DMS 273 treated with DMSO at 0.1 percent for 48 hours (cell line): Measurements from ENCODE around the gene LTK.
"Not testable (repeated sequence)": the region's sequence is repeated elsewhere in the genome, so short reads cannot be mapped to it uniquely, and the experiment has no call there.

Experiments used
- DNase-seq: peaks from one replicate; lab custom pipeline; 2025; lab: John Stamatoyannopoulos, UW

LTK gene

GRCh38 chr15:41474941-41475340 lies 38.7 kb downstream of the LTK start:
- DNase-seq = no peak

- no peak for DNase-seq
These were observed 39.2 kb downstream of the LTK start for GRCh38 chr15:41474436-41474835.

- no peak for DNase-seq
These were observed 40.2 kb downstream of the LTK start for GRCh38 chr15:41473418-41473817.

GRCh38 chr15:41469644-41470043 lies 44.0 kb downstream of the LTK start:
- DNase-seq = not testable (repeated sequence)

GRCh38 chr15:41466711-41467110 lies 46.9 kb downstream of the LTK start:
- DNase-seq = no peak

- no peak for DNase-seq
These were observed 47.7 kb downstream of the LTK start for GRCh38 chr15:41465822-41466421.

- DNase-seq = no peak
These were observed 48.6 kb downstream of the LTK start for GRCh38 chr15:41464889-41465580.

GRCh38 chr15:41462084-41462795 lies 51.4 kb downstream of the LTK start:
- no peak for DNase-seq
